Stimulated activated CD8-positive, alpha-beta memory T cell treated with anti-CD3 and anti-CD28 coated beads, Interleukin-12 subunit alpha, Interleukin-12 subunit beta, amount 100 ng/mL, for 24 hours (primary cell): ENCODE results near the gene STIM1.

Experiments used
- DNase-seq: peaks from one replicate; pipeline ENCODE4 v3.0.0-alpha.2; 2020; ENCODE audit errors: extremely low read depth

The STIM1 gene

DNA sequence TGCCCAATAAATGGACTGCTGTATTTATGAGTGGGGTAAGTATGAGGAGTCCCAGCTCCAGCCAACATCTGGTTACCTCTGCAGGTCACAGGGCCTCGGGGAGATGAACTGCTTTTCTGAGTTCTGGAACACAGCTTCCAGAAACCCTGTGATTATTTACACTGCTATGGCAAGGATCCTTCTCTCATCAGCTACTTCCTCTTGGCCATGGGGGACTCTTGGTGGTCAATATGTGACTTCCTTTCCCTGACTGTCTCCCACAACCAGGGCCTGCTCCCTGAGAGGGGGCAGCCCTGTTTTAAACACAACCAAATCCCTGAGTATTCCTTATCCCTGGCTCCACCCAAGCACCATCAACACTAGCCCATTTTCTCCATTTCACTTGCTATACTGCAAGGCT, 24.7 kb upstream of the STIM1 start:
- no peak for DNase-seq

DNA sequence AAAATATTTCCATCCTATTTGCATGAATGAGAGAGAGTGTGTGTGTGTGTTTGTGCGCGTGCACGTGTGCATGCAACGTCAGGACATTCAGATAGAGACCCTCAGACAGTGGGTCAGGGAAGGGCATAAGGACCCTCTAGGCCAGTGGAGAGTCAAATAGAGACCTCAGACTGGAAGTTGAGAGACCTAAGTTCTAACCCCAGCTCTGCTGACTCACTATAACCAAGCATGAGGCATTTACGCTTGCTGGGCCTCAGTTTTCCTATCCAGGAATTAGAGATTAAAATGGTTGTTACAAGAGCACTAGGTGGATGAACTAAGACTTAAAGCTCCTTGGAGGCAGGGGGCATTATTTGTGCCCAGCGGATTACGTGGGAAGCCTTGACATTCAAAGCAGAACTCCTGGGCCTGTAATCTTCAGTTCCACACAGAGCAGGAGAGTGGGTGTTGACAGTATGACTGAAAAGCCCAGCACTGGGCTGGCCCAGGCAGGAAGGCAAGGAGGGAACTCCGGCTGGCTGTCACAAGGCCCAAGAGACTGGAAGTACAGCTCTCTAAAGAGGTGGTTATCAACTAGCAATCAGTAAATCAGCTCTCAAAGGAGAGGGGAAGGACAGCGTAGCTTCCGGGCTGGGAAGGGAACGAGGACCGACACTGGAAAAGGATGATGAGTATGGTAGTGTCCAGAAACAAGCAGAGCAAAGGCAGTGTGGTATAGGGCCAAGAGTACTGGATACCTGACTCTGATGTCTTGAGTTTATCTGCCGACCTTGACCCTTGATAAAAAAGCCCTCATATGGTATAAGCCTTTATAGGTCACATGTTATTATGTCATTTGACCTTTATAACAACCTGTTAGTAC, 23.9 kb upstream of the STIM1 start:
- DNase-seq = no peak

DNA sequence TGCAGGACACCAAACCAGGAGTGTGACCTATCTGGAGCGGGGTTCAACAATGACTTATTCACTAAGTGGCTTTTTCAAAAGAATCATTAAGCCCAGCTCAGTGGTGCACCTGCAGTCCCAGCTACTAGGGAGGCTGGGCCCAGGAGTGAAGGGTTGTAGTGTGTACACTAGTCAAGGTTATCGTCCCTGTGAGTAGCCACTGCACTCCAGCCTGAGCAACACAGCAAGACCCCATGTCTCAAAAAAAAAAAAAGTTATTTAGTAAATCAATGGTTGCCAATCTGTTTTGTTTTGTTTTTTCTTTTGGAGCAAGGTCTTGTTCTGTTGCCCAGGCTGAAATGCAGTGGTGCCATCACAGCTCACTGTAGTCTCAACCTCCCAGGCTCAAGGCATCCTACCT, 22.6 kb upstream of the STIM1 start:
- no peak for DNase-seq

DNA sequence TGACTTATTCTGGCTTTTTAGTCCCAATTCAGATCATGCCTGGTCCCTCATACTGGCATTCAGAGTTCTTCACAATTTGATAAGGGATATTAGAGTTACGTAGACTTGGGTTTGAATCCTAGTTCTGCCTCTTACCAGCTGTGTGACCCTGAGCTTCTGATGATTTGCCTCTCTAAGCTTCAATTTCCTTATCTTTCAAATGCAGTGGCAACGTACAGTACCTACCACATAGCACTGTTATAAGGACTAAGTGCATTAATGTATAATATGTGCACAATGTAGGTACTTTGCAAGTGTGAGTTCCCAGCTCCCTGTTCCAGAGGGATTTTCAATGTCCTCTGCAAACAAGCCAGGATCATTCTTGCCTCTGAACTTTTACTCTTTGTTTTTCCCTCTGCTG, 22.0 kb upstream of the STIM1 start:
- DNase-seq = no peak

DNA sequence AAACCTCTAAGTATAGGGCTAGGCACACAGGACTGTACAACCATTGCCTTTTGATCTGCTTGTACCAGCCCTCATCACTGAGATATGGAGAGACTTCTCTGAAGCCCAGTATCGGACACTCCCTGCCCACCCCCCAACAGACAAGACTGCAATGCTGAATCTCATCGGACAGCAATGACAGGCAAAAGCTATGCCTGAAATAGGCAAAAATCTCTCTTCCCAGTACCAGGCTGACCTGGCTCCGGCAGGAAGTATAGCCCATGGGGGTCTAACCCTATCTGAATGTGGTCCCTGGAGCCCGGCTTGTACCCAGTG, 21.2 kb upstream of the STIM1 start:
- no peak for DNase-seq

DNA sequence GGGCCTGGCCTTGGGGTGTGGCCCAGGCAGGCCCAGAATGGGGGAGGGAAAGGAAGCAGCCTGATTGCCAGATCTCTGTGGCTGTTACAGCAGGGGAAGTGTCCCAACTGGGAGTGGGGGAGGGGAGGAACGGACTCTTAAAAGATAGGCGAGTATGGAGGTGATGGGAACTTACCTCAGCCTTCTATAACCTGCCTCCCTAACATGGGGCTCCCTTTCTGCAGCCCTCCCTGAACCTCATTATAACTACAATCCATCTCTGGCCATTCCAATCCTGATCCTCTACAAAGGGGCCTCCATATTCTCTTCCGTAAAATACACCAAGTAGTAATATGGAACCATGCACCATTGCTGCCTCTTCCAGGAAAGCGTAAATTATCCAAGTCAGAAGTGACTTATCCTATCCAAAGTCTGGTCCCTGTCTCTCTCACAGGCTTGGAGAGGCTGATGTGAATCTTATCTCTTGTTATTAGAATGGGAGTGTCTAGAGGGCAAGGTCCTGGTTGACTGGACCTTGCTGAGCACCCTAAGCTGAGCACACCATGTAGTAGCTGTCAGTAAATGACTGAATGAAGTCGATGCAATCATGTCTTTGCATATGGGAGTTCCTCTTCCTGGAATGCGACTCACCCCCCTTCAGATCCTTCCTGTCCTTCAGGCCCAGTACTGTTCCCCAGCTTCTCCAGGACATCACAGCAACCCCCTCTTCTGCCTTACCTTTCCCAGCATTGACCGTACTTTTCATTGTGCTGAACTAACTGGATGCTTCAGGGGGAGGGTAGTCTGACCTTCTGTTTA, 20.6 kb upstream of the STIM1 start:
- DNase-seq = no peak

DNA sequence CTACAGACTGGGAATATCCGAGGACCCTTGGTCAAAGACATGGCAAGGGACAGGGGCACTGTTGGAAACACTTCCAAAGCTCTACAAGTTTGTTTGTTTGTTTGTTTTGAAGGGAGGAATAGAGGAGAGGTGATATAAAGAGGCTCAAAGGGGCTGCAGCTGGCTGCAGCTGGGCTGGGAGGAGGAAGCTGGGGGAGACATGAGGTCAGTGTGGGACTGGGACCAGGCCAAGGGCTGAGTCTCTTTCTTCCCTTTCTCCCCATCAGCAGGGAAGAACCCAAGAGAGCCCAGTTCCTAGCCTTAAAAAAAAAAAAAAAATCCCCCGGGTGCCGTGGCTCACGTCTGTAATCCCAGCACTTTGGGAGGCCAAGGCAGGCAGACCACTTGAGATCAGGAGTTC, 19.7 kb upstream of the STIM1 start:
- no peak for DNase-seq

DNA sequence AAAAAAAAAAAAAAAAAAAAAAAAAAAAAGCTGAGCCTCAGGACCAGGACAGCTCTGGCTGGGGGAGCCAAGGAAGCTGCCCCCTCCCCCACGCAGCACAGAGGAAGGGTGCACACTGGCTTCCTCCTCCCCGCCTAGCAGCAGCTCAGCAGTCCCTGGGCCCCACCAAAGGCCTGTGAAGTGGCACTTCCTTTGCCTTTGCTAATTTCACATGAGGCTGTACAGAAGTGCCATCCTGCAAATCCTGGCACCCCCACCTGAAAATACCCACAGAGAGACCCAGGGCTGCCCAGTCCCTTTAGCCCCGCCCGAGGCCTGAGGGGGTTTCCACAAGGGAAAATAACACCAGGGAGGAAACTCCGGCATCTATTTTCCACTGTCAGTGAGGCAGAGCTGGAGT, 18.6 kb upstream of the STIM1 start:
- no peak for DNase-seq

DNA sequence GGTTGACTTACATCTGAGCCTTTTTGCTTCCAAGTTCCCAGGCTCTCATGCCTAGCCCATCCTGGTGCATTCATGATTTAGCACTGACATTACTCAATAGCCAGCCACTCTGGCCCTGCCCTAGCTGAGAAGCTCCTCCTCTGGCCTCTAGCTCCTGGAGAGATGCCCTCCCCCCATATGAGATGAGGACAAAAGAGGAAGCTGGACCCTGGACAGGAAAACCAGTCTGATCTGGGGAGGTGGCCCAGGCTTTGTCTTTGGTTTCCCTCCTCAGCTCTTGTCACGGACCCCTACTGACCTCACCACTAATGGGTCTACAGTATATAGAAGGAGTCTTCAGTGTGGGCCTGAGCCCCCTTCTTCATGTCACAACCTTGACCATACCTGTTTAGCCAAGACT, 17.7 kb upstream of the STIM1 start:
- no peak for DNase-seq

DNA sequence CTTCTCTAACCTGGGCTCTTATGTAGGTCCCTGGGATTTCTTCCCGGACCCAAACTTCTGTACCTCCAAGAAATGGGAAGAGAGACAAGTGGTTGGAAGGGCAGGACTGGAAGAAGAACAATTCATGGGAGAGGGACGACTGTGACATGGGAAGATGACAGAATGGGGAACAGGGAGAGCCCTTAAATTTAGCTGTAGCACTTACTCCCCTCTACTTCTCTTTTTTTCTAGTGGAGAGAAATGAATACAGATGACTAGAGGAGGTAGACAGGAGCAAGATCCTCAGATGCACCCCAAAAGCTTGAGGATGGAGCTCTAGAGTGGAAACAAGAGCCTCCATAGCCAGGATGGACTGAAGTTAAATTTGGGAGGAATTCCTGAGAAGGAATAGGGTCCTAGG, 17.0 kb upstream of the STIM1 start:
- no peak for DNase-seq

DNA sequence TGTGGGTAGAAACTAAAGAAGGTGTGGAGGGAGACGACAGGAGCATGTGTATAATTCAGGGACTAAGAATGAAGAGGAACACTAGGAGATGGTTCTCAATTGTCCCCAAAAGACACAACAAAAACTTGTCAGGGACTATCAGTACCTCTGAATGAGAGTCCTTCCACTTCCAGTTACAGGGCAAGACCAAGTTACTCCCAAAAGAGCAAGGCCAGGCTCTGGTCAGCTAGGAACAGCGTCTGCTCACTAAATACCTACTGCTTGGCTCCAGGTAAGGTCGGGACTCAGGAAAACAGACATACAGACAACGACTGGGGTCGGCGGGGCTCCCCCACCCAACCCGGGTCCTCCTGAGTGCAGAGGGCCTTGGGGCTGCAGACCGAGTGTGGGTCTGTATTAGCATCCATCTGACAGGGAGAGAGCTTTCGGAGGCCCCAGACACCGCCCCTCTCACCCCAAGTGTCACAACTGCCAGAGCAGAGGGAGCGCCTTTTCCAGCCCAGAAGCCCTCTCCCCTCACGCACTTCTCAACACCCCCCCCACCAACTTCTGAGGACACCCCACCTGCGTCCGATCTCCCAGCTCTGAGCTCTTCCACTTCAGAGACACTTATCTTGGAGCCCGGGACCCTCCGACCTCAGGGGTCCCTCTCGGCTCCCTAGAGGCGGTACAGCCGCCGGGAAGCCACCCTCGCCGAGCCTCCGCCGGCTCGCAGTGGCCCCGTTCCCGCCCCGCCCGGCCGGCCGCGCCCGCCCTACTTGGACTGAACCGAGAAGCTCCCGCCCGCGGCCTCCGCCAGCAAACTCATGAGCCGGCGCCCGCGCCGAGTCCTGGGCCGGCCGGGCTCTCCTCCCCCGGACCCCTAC, 15.2 kb upstream of the STIM1 start:
- DNase-seq = no peak

DNA sequence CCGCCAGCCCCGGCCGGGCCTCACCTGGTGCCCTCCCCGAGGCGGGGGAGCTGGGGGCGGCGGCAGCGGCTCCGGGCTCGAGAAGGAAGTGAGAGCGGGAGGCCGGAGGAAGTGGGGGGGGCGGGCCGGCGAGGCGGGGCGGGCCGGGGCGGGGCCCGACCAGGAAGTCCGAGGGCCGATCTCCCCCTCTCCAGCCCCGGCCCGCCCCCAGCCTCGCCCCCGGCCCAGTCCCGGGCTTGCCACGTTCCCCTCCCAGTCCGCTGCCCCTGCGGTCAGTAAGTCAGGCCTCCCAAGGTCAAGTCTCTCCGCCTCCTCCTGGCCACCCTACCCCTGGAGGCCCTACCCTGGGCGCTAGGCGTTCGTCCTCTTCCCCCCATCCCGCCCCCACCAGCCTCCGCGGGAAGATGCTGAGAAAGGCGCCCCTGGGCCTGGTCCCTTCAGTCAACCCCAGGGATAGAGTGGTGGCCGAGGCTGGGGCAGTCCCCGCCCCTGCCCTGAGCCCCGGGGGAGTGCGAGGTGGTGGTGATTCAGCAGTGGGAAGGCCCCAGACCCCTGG, 14.5 kb upstream of the STIM1 start, which contains the start of gene RHOG:
TSS of gene RHOG (minus strand) at position 90 of the 556 bp plus-strand sequence. CDS start 12,821 bp downstream, outside the sequence.
- no peak for DNase-seq

DNA sequence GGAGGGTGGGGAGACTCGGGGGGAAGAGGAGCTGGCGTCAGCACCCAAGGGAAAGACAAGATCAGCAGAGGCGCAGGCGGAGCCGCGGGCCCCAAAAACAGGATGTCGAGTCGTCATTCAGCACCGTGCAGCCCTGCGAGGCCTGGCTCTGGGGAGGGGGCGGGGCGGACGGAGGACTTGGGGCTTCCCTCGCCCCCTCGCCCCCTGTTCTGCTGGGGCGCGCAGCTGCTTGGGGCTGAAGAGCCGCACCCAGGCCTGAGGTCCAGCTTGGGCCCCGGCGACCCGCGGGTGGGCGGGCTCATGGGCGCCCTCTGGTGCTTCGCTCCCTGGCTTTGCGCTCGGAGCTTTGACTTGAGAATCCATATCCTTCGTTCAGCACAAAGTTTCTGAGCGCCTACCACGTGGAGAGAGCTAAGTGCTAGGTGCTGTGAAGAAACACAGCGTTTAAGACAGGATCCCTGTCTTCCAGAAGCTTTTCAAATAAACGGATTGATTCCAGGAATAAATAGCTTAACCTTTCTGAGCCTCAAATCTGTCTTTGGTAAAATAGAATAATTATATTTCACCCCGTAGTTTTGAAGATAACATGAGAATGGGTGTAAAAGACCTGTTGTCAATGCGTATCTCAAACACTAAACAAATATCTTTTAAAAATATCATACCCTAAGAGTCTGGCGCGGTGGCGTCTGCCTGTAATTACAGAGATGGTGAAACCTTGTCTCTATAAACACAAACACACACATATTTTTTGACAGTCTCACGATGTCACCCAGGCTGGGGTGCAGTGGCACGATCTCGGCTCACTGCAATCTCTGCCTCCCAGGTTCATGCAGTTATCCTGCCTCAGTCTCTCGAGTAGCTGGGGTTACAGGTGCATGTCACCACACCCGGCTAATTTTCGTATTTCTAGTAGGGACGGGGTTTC, 13.8 kb upstream of the STIM1 start:
- DNase-seq = peak; percentile 92

DNA sequence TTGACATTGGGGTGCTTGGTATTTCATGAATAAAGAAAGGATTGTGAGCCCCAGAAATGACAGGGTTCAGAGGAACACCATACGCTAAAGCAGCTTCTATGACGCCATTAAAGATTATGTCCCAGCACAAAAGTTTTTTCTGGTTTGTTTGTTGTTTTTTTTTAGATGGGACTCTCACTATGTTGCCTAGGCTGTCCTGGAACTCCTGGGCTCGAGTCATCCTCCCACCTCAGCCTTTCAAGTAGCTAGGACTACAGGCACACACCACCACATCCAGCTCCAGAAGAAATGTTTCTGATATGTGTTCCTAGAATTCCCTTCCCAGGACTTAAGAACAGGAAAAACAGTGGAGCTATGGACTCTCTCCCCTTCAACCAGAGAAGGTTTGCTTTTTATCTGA, 12.1 kb upstream of the STIM1 start:
- no peak for DNase-seq

DNA sequence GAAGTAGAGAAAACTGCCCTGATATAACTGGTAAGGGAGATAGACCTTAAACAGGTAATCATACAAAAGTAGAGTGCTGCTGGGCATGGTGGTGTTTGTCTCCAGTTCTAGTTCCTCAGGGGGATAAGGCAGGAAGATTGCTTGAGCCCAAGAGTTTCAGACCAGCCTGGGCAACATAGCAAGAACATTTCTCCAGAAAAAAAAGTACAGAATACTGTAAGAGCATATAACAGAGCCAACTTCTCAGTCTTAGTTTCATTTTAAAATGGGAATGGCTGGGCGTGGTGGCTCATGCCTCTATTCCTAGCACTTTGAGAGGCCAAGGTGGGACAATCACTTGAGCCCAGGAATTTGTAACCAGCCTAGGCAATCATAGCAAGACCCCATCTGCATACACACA, 10.2 kb upstream of the STIM1 start:
- no peak for DNase-seq

DNA sequence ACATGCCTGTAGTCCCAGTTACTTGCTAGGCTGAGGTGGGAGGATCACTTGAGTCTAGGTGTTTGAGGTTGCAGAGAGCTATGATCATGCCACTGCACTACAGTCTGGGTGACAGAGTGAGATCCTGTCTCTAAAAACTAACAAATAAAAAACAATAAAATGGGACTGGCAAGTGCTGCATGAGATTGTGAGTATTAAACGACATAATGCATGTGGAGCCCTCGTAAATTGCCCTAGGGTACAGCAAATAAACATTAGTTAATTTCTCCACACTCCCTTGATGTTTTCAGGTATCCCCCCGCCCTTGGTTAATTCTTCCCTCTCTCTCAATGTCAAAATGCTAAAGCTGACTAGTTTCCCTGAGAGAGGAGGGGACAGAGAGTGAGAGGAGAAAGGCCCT, 9.8 kb upstream of the STIM1 start:
- no peak for DNase-seq

DNA sequence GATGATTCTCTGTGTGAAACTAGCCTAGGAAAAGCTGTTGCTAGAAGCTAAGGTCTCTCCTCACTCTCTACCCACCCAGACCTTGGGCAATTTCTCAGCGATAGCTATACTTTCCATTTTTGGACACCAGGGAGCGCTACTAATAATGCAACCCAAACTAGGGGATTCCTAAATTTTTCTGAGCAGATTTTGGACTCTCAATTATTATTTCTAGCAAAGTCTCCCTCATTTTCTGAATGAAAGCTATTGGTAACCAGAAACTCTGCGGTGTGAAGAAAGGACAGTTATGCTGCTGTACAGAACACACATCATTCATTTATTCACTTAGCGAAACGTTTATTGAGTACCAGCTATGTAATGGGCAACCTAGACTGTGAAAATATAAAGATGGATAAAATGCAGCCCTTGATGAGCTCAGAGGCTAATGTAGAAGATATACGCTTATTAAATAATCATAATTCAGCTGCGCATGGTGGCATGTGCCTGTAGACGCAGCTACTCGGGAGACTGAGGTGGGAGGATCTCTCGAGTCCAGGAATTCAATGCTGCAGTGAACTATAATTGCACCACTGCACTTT, 6.1 kb upstream of the STIM1 start:
- no peak for DNase-seq

DNA sequence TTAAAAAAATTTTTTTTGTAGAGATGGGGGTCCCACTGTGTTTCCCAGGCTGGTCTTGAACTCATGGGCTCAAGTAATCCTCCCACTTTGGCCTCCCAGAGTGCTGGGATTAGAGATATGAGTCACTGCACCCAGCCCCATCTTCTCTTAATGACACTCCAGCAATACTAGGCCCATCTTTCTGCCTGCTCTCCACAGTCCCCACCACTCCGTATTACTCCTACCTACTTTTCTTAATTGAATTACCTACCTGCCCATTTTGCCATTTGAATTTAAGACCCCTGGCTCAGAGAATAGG, 2.0 kb upstream of the STIM1 start:
- DNase-seq = no peak

DNA sequence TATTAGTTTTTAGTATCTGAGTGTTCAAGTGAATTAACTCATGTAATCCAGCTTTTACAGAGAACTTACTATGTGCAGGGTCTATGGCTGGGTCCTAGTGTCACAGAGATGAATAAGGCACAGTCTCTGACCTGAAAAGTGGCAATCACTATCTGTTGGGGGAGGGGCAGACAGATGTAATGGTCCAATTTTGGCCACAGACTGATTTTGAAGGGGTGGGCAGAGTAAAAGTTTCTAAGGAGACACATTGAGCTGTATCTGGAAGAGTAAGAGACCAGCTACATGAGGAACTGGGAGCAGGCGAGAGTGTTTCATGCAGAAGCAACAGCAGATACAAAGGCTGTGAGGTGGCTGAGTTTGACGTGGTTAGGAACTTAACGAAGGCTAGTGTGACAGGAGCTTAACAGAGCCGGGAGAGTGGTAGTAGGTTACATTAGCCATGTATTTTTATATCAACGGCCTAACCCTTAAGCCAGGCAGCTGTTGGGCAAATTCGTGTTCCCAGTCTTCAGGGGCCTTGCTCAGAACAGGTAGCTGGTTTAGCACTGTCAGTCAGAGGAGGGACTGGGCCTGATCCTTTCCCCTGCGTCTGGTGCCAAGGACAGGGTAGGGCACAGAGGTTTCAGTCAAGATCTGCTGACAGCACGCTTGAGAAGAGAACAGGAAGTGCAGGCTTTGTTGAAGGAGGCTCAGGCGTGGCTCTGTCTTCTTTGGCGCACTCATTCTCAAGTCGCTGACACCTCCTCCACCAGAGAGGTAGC, 1.4 kb upstream of the STIM1 start:
- no peak for DNase-seq

DNA sequence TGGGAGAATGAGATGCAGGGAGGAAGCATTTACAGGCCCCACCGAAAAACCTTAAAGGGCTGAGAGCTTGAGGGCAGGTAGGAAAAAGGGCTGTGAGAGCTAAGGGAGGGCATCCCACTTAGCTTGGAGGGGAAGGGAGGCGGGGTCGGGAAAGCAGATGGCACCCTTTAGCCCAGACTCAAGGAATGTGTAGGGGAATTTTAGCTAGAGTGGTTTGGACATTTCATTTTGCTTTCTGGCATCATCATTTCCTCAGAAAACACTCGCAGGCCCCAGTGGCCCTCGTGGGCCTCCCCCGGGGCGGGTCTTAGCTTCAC, 846 bp upstream of the STIM1 start:
- DNase-seq = no peak
